Esophagus squamous epithelium (tissue), 5 donors: ENCODE measurements around the gene OR4M2. TPM values are rescaled to one million over a fixed set of nuclear protein-coding genes. Genes with fewer than 3 reads are reported as not detected.
"Not testable (repeated sequence)": the region's sequence is repeated elsewhere in the genome, so short reads cannot be mapped to it uniquely, and the experiment has no call there.

ENCODE experiments used
- DNase-seq: peaks from one replicate; lab custom pipeline; 2025; lab: John Stamatoyannopoulos, UW
- H3K27ac ChIP-seq, 4 donors: fragments of 200-600 bp; sonication (generic); one replicate each; pipeline ENCODE4 v1.5.1; 2016 to 2019; ENCODE audit warnings: mild to moderate bottlenecking in 1 of 4
- H3K27me3 ChIP-seq, 4 donors: fragments of 200-600 bp; sonication (generic); 1 replicate in 3 of 4; 2 replicates in 1 of 4; pipeline versions ENCODE4 v1.5.1 to v1.6.0; 2017 to 2021; ENCODE audit warnings: antibody characterized with exemption in 1 of 4
- H3K36me3 ChIP-seq, 3 donors: fragments of 200-600 bp; sonication (generic); one replicate each; pipeline ENCODE4 v1.5.1; 2016 to 2019
- H3K4me1 ChIP-seq, 3 donors: fragments of 200-600 bp; sonication (generic); one replicate each; pipeline ENCODE4 v1.5.1; 2017 to 2019
- H3K4me3 ChIP-seq, 4 donors: fragments of 200-600 bp; sonication (generic); 1 replicate in 3 of 4; 2 replicates in 1 of 4; pipeline ENCODE4 v1.5.1; 2016 to 2019; ENCODE audit warnings: mild to moderate bottlenecking in 2 of 4, moderate library complexity in 1 of 4
- H3K9me3 ChIP-seq, 3 donors: fragments of 200-600 bp; sonication (generic); one replicate each; pipeline ENCODE4 v1.5.1; 2016 to 2019
- WGBS, 2 donors: methylation state at CpG; one replicate each; pipeline ENCODE4 v1.1.5; 2018; 5-methylcytosine and 5-hydroxymethylcytosine counted together
- intact Hi-C: fragments of 100-400 bp; cut with DNase I; formaldehyde crosslinking; loops from one replicate; pipeline ENCODE4 v1.15.0; 2022
- total RNA-seq, 4 donors: library from RNA; depleted of rRNA; stranded (reverse); fragments of >200 nt; gene quantifications; one replicate each; pipeline ENCODE4 v1.1.0, GENCODE V29; 2016
- donor health status: DM: yes; HTN: yes; CAD: no.

OR4M2 gene
- total RNA-seq: not detected

- WGBS, 2 donors: no CpG with 5 or more reads among the region's 2 CpGs
- H3K27ac ChIP-seq, H3K27me3 ChIP-seq, H3K4me3 ChIP-seq, H3K9me3 ChIP-seq, intact Hi-C loops, H3K36me3 ChIP-seq, DNase-seq, H3K4me1 ChIP-seq: not testable (repeated sequence)
Observed at GRCh38 chr15:22080227-22080626, at the start of gene OR4M2. Gene OR4M2 (plus strand): TSS chr15:22080527. CDS start chr15:22080625, 98 bp downstream.

GRCh38 chr15:22069267-22069666 is 11.1 kb upstream of the OR4M2 start:
- H3K9me3 ChIP-seq, H3K36me3 ChIP-seq, intact Hi-C loops, H3K27ac ChIP-seq, H3K4me1 ChIP-seq, H3K27me3 ChIP-seq, H3K4me3 ChIP-seq, DNase-seq: not testable (repeated sequence)

- H3K4me3 ChIP-seq, DNase-seq, H3K27me3 ChIP-seq, H3K9me3 ChIP-seq, H3K36me3 ChIP-seq, H3K27ac ChIP-seq, intact Hi-C loops, H3K4me1 ChIP-seq: not testable (repeated sequence)
- WGBS, 2 donors: no CpG with 5 or more reads among the region's 3 CpGs
Observed at GRCh38 chr15:22081386-22081785, 1.1 kb downstream of the OR4M2 start.

GRCh38 chr15:22098616-22099253 is 18.4 kb downstream of the OR4M2 start:
- H3K4me1 ChIP-seq, DNase-seq, H3K4me3 ChIP-seq, H3K9me3 ChIP-seq, H3K27me3 ChIP-seq, intact Hi-C loops, H3K27ac ChIP-seq, H3K36me3 ChIP-seq: not testable (repeated sequence)
- no CpG with 5 or more reads among the region's 16 CpGs for WGBS, 2 donors

GRCh38 chr15:22099289-22099891 is 19.1 kb downstream of the OR4M2 start:
- H3K9me3 ChIP-seq, H3K4me3 ChIP-seq, H3K27me3 ChIP-seq, intact Hi-C loops, H3K27ac ChIP-seq, H3K36me3 ChIP-seq, H3K4me1 ChIP-seq, DNase-seq: not testable (repeated sequence)
- WGBS, 2 donors: no CpG with 5 or more reads among the region's 17 CpGs

GRCh38 chr15:22122033-22122432 is 41.7 kb downstream of the OR4M2 start:
- H3K4me3 ChIP-seq, H3K4me1 ChIP-seq, H3K27ac ChIP-seq, intact Hi-C loops, DNase-seq, H3K27me3 ChIP-seq, H3K36me3 ChIP-seq, H3K9me3 ChIP-seq: not testable (repeated sequence)
- WGBS, 2 donors: 0 to 20% methylated on average over 1 of the region's 5 CpGs

Other genes starting within 250 kb of the OR4M2 start
- gene POTEB, start 202.8 kb upstream of the OR4M2 start, total RNA-seq: not detected